Fibroblast of lung (primary cell): ENCODE results near the gene PWWP2B. TPM values are rescaled to one million over a fixed set of nuclear protein-coding genes. Genes with fewer than 3 reads are reported as not detected.

Source experiments
- DNase-seq, 2 donors: peaks; one replicate each; pipeline versions ENCODE4 v3.0.0 to v3.0.0-alpha.2; 2010; ENCODE audit warnings: low read depth in 2 of 2
- H2AFZ ChIP-seq: 2 replicates; pipeline ENCODE4 v1.5.1; 2012; ENCODE audit warnings: low read length, control low read depth, inconsistent platforms
- H3K27ac ChIP-seq: 2 replicates; pipeline ENCODE4 v1.5.1; 2011; ENCODE audit warnings: low read length, control low read depth; ENCODE audit not compliant: insufficient read depth
- H3K27me3 ChIP-seq: 2 replicates; pipeline ENCODE4 v1.5.1; 2011; ENCODE audit warnings: mild to moderate bottlenecking, low read length; ENCODE audit not compliant: control insufficient read depth, insufficient read depth
- H3K36me3 ChIP-seq: 2 replicates; pipeline ENCODE4 v1.5.1; 2011; ENCODE audit warnings: low read length; ENCODE audit not compliant: control insufficient read depth, insufficient read depth
- H3K4me1 ChIP-seq: 2 replicates; pipeline ENCODE4 v1.5.1; 2011; ENCODE audit warnings: low read length; ENCODE audit not compliant: control insufficient read depth, insufficient read depth; ENCODE audit errors: extremely low read depth
- H3K4me2 ChIP-seq: 2 replicates; pipeline ENCODE4 v1.5.1; 2011; ENCODE audit warnings: low read length, control low read depth; ENCODE audit not compliant: insufficient read depth; ENCODE audit errors: extremely low read depth
- H3K4me3 ChIP-seq, 4 experiments: fragments of 200-600 bp in 1 of 4; sonication (generic) in 1 of 4; replicated peaks in 1 of 4; 2 replicates each; pipeline ENCODE4 v1.5.1; 2011 to 2016; ENCODE audit warnings: low read length in 4 of 4, low read depth in 3 of 4, mild to moderate bottlenecking in 3 of 4, control low read depth in 2 of 4, inconsistent platforms in 1 of 4, mixed read lengths in 1 of 4; ENCODE audit not compliant: insufficient read depth in 1 of 4; ENCODE audit errors: control extremely low read depth in 1 of 4
- H3K79me2 ChIP-seq: 2 replicates; pipeline ENCODE4 v1.5.1; 2012; ENCODE audit warnings: mild to moderate bottlenecking, low read length, inconsistent platforms; ENCODE audit not compliant: control insufficient read depth, insufficient read depth
- H3K9ac ChIP-seq: 2 replicates; pipeline ENCODE4 v1.5.1; 2011; ENCODE audit warnings: mild to moderate bottlenecking, low read length, control low read depth; ENCODE audit not compliant: insufficient read depth
- H3K9me3 ChIP-seq: 2 replicates; pipeline ENCODE4 v1.5.1; 2012; ENCODE audit warnings: low read depth, low read length; ENCODE audit not compliant: control insufficient read depth, insufficient read depth
- H4K20me1 ChIP-seq: 2 replicates; pipeline ENCODE4 v1.5.1; 2011; ENCODE audit warnings: low read length; ENCODE audit not compliant: control insufficient read depth, insufficient read depth; ENCODE audit errors: extremely low read depth
- CTCF ChIP-seq, 2 donors: IDR thresholded peaks in 1 of 2; conservative IDR thresholded peaks in 1 of 2; 1 replicate in 1 of 2; 2 replicates in 1 of 2; pipeline ENCODE4 v1.5.1; 2011 to 2012; ENCODE audit warnings: low read length in 2 of 2, control low read depth in 1 of 2, inconsistent platforms in 1 of 2, low read depth in 1 of 2, mild to moderate bottlenecking in 1 of 2
- EZH2 ChIP-seq: IDR thresholded peaks from 2 replicates; pipeline ENCODE4 v1.5.1; 2012; ENCODE audit warnings: low read length, control low read depth, mild to moderate bottlenecking; ENCODE audit errors: missing control alignments
- polyA plus RNA-seq, 2 donors: library from polyadenylated mRNA; depleted of rRNA in 1 of 2; stranded (reverse) in 1 of 2; unstranded in 1 of 2; fragments of >200 nt; gene quantifications; 2 replicates each; pipeline ENCODE4 v1.2.1, GENCODE V29; 2011 to 2012; ENCODE audit warnings: missing spikeins in 1 of 2
- total RNA-seq: library from RNA; depleted of rRNA; stranded (reverse); fragments of >200 nt; gene quantifications from 2 replicates; pipeline ENCODE4 v1.2.1, GENCODE V29; 2014

PWWP2B gene
- total and polyA plus RNA-seq, 2 donors (not counting 1 experiment from before 2014, with no cell fraction given): 1.5 to 15.9 TPM

DNA sequence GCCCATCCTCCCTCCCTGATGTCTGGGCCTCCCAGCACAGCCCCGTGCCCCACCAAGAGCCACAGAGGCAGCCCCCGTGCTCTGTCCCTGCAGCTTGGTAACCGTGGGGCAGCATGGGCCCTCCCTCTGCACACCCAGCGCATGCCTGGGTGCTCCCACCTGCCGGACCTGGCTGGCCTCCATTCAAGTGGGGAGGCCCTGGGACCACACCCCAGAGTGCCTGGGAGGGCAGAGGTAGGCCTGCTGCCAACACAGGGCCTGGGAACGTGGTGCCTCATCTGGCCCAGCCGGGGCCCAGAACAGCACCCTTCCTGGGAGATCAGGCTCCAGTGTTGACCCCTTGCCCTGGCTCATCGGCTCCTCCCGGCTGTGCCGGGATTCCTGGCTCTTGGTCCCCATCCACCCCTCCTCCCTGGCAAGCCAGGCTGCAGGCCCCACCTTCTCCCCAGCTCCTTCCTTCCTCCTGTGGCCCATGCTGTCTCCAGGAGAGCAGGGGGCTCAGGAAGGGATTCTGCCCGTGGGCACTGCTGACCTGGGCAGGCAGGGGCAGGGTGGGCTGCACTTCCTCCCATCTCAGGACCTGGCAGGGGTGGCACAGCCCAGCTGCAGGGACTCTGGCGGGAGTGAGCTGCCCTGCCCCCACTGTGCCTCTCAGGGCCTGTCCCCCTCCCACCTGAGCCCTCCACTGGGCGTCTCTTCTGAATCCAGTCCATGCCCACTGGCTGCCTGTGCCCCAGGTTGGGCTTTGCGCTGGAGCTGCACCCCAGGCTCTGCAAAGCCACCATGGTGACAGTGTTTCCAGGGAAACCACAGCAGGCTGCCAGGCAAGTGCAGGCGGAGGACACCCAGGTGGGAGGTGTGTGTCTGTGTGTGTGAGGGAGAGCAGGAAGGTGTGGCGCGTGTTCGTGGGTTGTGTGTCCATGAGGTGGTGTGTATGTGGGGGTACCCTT lies 32.6 kb downstream of the PWWP2B start:
- Histone ChIP-seq H3K36me3 (no peaks in the 10 kb centered on the region), H2AFZ (no peak overlapping the region), H3K4me3 (no peak overlapping the region), H3K79me2 (no peaks in the 10 kb centered on the region), H3K9ac (no peak overlapping the region), H3K9me3 (no peaks in the 10 kb centered on the region), H3K4me2 (no peak overlapping the region), H4K20me1 (no peaks in the 10 kb centered on the region), H3K4me1 (no peaks in the 10 kb centered on the region), H3K27ac (no peak overlapping the region), H3K27me3 (no peaks in the 10 kb centered on the region)
- no peak for DNase-seq
- TF ChIP-seq EZH2 (no peak), CTCF (conservative IDR thresholded peaks at IDR 0.05 in 1 of 2, IDR thresholded peaks at IDR 0.05 in 1 of 2; ENCODE audit: low read depth in 1 of 2, low read length in 2 of 2) (no peak)

DNA sequence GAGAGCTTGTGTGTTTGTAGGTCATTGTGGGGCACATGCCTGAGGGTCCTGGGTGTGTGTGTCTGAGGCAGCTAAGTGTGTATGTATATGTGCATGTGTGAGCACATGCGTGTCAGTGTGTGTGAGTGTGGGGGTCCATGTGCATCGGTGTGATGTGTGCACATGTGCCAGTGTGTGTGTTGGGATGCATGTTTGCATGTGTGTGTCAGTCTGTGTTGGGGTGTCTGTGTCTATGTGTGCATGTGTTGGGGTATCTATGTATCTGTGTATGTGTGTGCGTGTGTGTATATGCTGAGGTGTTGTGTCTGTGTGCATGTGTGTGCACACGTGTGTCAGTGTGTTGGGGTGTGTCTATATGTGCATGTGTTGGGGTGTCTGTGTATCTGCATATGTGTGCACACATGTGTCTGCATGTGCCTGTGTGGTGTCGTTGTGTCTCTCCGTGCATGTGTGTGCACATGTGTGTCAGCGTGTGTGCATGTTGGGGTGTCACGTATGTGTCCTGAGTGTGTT lies 33.3 kb downstream of the PWWP2B start:
- Histone ChIP-seq H2AFZ (no peak overlapping the region), H4K20me1 (no peaks in the 10 kb centered on the region), H3K79me2 (no peaks in the 10 kb centered on the region), H3K36me3 (no peaks in the 10 kb centered on the region), H3K27me3 (no peaks in the 10 kb centered on the region), H3K4me3 (no peak overlapping the region), H3K4me1 (no peaks in the 10 kb centered on the region), H3K27ac (no peak overlapping the region), H3K9me3 (no peaks in the 10 kb centered on the region), H3K4me2 (no peak overlapping the region), H3K9ac (no peak overlapping the region)
- TF ChIP-seq EZH2 (no peak), CTCF (conservative IDR thresholded peaks at IDR 0.05 in 1 of 2, IDR thresholded peaks at IDR 0.05 in 1 of 2; ENCODE audit: low read depth in 1 of 2, low read length in 2 of 2) (no peak)
- no peak for DNase-seq

DNA sequence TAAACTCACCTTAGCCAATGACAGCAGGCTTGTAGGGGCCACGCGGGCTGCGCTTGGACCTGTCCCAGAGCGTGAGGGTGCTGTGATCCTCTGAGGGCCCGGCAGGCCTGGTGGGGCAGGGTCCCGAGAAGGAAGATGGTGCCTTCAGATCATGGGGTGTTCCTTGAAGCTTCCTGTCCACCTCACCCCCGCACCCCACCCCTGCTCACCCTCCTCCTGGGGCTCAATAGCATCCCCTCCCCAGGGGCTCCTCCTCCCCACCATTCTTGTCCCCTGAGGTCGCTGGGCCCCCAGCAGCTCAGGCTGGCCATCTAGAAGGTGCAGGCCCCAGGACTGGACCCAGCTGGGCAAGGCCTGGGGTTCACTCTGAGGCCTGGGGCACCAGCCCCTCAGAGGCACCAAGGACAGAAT lies 33.9 kb downstream of the PWWP2B start:
- H3K36me3 ChIP-seq: no peaks in the 10 kb centered on the region
- no peak overlapping the region for H3K9ac ChIP-seq
- H3K4me1 ChIP-seq: no peaks in the 10 kb centered on the region
- no peak overlapping the region for H3K4me3 ChIP-seq
- H3K27ac ChIP-seq: no peak overlapping the region
- TF ChIP-seq EZH2 (no peak), CTCF (conservative IDR thresholded peaks at IDR 0.05 in 1 of 2, IDR thresholded peaks at IDR 0.05 in 1 of 2; ENCODE audit: low read depth in 1 of 2, low read length in 2 of 2) (no peak)
- no peak for DNase-seq
- H4K20me1 ChIP-seq: no peaks in the 10 kb centered on the region
- H3K9me3 ChIP-seq: no peaks in the 10 kb centered on the region
- H3K27me3 ChIP-seq: no peaks in the 10 kb centered on the region
- H3K4me2 ChIP-seq: no peak overlapping the region
- H3K79me2 ChIP-seq: no peaks in the 10 kb centered on the region
- H2AFZ ChIP-seq: no peak overlapping the region
